ENCODE results near the gene HS6ST3. TPM values are rescaled to one million over a fixed set of nuclear protein-coding genes. Genes with fewer than 3 reads are reported as not detected.
"Not testable (repeated sequence)": the region's sequence is repeated elsewhere in the genome, so short reads cannot be mapped to it uniquely, and the experiment has no call there.

HS6ST3 gene
- total RNA-seq, 4 donors from 2014 or later = 0.97 to 2.2 (median 2.0) TPM

DNA sequence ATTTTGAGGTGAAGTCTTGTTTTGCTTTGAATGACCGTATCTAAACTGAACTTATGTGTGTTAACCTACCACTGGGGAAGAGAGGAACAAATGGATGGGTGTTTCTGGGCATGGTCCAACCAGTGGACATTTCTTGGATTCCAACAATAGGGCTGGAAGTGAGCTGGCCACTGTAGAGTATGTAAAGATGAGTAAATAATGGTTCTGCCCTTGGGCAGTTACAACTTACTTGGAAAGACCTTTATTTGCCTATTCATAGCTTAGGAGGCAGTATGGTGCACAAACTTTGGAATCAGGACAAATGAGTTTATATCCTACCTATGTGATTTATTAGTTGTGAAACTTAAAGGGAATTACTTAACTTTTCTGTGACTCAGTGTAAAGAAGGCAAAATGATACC, 429.5 kb downstream of the HS6ST3 start:
- Histone ChIP-seq H3K36me3 (no peaks in the 10 kb centered on the region), H3K4me1 (no peaks in the 10 kb centered on the region), H3K27ac (no peak overlapping the region), H3K4me3 (no peak overlapping the region), H3K9me3 (no peaks in the 10 kb centered on the region), H3K27me3 (no peaks in the 10 kb centered on the region)
- ATAC-seq = no peak
- in situ Hi-C loops (cut with MboI; ENCODE audit: low sequenced_read_pairs in 4 of 4) = no loop called here
- no peak for TF ChIP-seq POLR2A (IDR thresholded peaks at IDR 0.05)
- TF ChIP-seq, protein P1, sequence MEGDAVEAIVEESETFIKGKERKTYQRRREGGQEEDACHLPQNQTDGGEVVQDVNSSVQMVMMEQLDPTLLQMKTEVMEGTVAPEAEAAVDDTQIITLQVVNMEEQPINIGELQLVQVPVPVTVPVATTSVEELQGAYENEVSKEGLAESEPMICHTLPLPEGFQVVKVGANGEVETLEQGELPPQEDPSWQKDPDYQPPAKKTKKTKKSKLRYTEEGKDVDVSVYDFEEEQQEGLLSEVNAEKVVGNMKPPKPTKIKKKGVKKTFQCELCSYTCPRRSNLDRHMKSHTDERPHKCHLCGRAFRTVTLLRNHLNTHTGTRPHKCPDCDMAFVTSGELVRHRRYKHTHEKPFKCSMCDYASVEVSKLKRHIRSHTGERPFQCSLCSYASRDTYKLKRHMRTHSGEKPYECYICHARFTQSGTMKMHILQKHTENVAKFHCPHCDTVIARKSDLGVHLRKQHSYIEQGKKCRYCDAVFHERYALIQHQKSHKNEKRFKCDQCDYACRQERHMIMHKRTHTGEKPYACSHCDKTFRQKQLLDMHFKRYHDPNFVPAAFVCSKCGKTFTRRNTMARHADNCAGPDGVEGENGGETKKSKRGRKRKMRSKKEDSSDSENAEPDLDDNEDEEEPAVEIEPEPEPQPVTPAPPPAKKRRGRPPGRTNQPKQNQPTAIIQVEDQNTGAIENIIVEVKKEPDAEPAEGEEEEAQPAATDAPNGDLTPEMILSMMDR (IDR thresholded peaks at IDR 0.05 in 4 of 5, conservative IDR thresholded peaks at IDR 0.05 in 1 of 5) = no peak
- no peak for DNase-seq
- intact Hi-C loops (cut with DNase I; ENCODE audit: low total_unique reads) = no loop called here

DNA sequence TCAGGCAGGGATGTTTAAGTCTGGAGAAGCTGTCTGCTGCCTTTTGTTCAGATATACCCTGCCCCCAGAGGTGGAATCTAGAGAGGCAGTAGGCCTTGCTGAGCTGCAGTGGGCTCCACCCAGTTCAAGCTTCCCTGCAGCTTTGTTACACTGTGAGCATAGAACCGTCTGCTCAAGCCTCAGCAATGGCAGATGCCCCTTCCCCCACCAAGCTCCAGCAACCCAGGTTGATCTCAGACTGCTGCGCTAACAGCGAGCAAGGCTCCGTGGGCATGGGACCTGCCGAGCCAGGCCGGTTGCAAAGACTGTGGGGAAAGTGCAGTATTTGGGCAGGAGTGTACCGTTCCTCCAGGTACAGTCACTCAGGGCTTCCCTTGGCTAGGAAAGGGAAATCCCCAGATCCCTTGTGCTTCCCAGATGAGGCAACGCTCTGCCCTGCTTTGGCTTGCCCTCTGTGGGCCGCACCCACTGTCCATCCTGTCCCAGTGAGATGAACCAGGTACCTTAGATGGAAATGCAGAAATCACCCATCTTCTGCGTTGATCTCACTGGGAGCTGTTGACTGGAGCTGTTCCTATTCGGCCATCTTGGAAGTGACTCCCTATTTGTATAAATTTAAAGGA, 434.6 kb downstream of the HS6ST3 start:
- in situ Hi-C loops (cut with MboI; ENCODE audit: low sequenced_read_pairs in 4 of 4) = not testable (repeated sequence)

DNA sequence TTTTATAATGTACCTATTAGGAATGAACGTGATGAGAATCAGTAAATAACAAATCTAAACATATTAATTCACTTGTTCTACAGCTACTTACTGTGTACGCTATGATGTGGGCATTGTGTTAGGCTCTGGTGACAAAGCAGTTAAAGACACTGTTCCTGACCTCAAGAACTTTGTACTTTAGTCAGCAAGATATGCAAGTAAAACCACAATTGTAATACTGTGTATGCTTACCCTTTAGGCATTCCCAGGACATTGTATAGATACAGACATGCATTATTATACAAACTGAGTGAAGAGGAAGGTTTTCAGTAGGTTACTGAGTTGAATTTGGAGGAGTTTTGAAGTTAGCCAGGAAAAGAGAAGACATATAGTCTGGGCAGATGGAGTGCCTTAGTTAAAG, 435.8 kb downstream of the HS6ST3 start:
- H3K4me3 ChIP-seq = no peak overlapping the region
- no peaks in the 10 kb centered on the region for H3K27me3 ChIP-seq
- no peaks in the 10 kb centered on the region for H3K36me3 ChIP-seq
- H3K27ac ChIP-seq = no peak overlapping the region
- intact Hi-C loops (cut with DNase I; ENCODE audit: low total_unique reads) (no loop called here), in situ Hi-C loops (cut with MboI; ENCODE audit: low sequenced_read_pairs in 4 of 4) (no loop called here)
- ATAC-seq (no peak), DNase-seq (no peak)
- TF ChIP-seq, protein P1 (IDR thresholded peaks at IDR 0.05 in 4 of 5, conservative IDR thresholded peaks at IDR 0.05 in 1 of 5) = no peak
- TF ChIP-seq POLR2A (IDR thresholded peaks at IDR 0.05) = no peak
- no peaks in the 10 kb centered on the region for H3K9me3 ChIP-seq
- no peaks in the 10 kb centered on the region for H3K4me1 ChIP-seq

More for the DNA sequence above, 434.6 kb downstream of the HS6ST3 start:
- H3K4me3 ChIP-seq; H3K9me3 ChIP-seq; H3K4me1 ChIP-seq; DNase-seq; intact Hi-C loops (cut with DNase I; ENCODE audit: low total_unique reads); H3K27me3 ChIP-seq; ATAC-seq; H3K27ac ChIP-seq; H3K36me3 ChIP-seq: not testable (repeated sequence)

DNA sequence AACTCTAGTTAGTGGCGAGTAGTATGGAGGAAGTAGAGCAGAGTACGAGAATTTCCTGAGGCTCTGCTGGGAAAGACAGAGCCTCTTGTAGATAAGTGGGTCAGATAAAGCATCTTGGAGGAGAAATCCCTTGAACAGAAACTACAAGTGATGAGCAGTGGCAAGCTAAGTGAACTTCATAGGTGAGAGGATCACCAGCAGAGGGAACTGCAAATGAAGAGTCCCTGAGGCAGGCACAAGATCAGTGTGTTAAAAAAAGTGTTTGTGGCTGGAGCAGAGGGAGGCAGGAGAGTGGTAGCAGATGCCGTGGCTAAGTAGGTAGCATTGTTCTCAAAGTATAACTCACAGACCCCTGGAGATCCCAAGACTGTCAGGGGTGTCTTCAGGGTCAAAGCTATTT, 437.6 kb downstream of the HS6ST3 start:
- H3K27ac ChIP-seq = no peak overlapping the region
- no peak for ATAC-seq
- no peaks in the 10 kb centered on the region for H3K4me1 ChIP-seq
- no peaks in the 10 kb centered on the region for H3K9me3 ChIP-seq
- H3K27me3 ChIP-seq = no peaks in the 10 kb centered on the region
- no peak for TF ChIP-seq POLR2A (IDR thresholded peaks at IDR 0.05)
- TF ChIP-seq, protein P1 (IDR thresholded peaks at IDR 0.05 in 4 of 5, conservative IDR thresholded peaks at IDR 0.05 in 1 of 5) = no peak
- no peak overlapping the region for H3K4me3 ChIP-seq
- in situ Hi-C loops (cut with MboI; ENCODE audit: low sequenced_read_pairs in 4 of 4) = no loop called here
- intact Hi-C loops (cut with DNase I; ENCODE audit: low total_unique reads) = no loop called here
- no peak for DNase-seq
- H3K36me3 ChIP-seq = no peaks in the 10 kb centered on the region

DNA sequence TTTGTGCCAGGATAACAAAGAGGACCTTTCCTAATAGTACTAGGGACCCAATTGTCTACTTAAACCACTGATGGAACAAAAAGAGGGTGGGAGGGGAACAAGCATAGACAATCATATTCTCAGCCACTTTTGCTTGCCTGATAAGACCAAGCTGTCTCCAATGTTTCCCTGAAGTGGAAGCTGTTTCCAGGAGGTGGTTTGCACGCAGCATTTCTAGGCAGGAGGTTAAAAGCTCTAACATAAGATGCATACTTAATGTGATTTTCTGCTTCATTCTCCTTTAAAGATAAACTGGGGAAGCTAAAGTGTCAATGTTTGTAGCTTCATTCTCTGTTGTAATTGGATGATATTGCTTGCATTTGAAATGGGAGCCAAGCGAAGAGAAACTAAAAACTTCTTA, 442.9 kb downstream of the HS6ST3 start:
- in situ Hi-C loops (cut with MboI; ENCODE audit: low sequenced_read_pairs in 4 of 4) = no loop called here
- intact Hi-C loops (cut with DNase I; ENCODE audit: low total_unique reads) = no loop called here
- no peaks in the 10 kb centered on the region for H3K27me3 ChIP-seq
- H3K36me3 ChIP-seq = no peaks in the 10 kb centered on the region
- H3K4me1 ChIP-seq = no peaks in the 10 kb centered on the region
- TF ChIP-seq, protein P1 (IDR thresholded peaks at IDR 0.05 in 4 of 5, conservative IDR thresholded peaks at IDR 0.05 in 1 of 5) = no peak
- no peak for TF ChIP-seq POLR2A (IDR thresholded peaks at IDR 0.05)
- H3K27ac ChIP-seq = no peak overlapping the region
- no peak overlapping the region for H3K4me3 ChIP-seq
- ATAC-seq = no peak
- DNase-seq = no peak
- no peaks in the 10 kb centered on the region for H3K9me3 ChIP-seq
